GM21367 (cell line): ENCODE results near the gene PAPPA.

Experiments used
- ATAC-seq: cut with Tn5 transposase; IDR thresholded peaks from one replicate; pipeline ENCODE4 v1.9.1; 2021; ENCODE audit not compliant: unreplicated experiment

PAPPA gene

GRCh38 chr9:116451500-116452115, 298.0 kb downstream of the PAPPA start:
- no peak for ATAC-seq
